Cardiac septum (tissue), 1 donor: ENCODE measurements around the gene KCNJ3. TPM values are rescaled to one million over a fixed set of nuclear protein-coding genes. Genes with fewer than 3 reads are reported as not detected.

Experiments
- DNase-seq: peaks from one replicate; pipeline ENCODE4 v3.0.0-alpha.2; 2020; ENCODE audit warnings: low spot score
- intact Hi-C: fragments of 100-400 bp; cut with DNase I; formaldehyde crosslinking; loops from one replicate; pipeline ENCODE4 v1.14.0; 2022
- long read RNA-seq: library from polyadenylated mRNA; unstranded; transcript quantifications from one replicate; pipeline ENCODE4 v2.0.0, GENCODE V29; 2021
- total RNA-seq: library from RNA; stranded (reverse); fragmentation: NEBNext Ultra II Directional; extraction: Animal tissue kit (Norgen Biotek cat#: 25700); gene quantifications from one replicate; pipeline ENCODE4 v1.2.1, GENCODE V29; 2021
- donor health status: DM: no; HTN: no; CAD: no.

KCNJ3 gene, protein sequence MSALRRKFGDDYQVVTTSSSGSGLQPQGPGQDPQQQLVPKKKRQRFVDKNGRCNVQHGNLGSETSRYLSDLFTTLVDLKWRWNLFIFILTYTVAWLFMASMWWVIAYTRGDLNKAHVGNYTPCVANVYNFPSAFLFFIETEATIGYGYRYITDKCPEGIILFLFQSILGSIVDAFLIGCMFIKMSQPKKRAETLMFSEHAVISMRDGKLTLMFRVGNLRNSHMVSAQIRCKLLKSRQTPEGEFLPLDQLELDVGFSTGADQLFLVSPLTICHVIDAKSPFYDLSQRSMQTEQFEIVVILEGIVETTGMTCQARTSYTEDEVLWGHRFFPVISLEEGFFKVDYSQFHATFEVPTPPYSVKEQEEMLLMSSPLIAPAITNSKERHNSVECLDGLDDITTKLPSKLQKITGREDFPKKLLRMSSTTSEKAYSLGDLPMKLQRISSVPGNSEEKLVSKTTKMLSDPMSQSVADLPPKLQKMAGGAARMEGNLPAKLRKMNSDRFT
- 3.4 TPM for total RNA-seq
- long read RNA-seq, full-length matches to known transcripts = 1 of 2 reads
- long read RNA-seq, partial matches to known transcripts = 0 of 2 reads
- long read RNA-seq, other reads (novel, unspliced or antisense) = 1 of 2 reads

DNA sequence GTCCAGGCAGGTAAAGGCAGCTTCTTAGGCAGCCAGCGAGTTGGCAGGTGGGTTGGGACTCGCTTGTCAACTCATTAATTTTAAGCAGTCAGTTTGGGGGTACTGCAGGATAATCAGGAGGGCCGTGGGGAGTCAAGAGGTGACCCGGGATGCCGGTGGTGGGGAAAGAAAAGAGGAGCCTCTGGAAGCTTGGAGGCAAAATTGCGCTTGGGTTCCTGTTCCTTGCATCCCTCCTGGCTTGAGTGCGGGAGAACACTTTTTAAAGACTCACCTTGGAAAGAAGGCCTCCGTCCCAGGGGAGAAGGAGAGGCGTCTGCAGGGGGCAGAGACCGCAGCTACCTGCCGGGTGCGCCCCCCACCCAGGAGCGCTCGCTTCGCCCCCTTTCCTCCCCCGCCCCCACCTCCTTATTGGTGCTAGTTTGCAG is at the start of gene KCNJ3:
TSS of gene KCNJ3 (plus strand) at position 400 of the 425 bp plus-strand sequence. CDS start 81 bp downstream, outside the sequence.
- intact Hi-C loops = no loop called here
- DNase-seq = no peak

DNA sequence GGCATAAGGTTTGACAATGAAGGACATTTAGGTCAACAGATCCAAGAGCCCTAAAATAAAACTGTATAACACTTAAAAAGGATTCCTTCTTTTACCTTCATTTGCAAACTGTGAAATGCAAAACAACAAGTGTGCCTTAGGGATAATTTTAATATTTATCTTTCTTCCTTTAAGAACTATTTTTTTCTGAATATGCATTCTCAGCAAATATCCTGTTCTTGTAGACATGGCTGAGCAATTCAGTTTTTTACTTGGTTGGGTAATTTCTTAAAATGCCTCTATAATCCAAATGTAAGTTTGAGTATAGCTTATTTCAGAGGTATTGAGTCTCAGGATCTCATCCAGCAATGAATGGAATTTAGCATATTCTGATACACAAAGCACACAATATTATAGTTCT is 43.0 kb upstream of the KCNJ3 start:
- DNase-seq = no peak
- intact Hi-C loops = no loop called here

DNA sequence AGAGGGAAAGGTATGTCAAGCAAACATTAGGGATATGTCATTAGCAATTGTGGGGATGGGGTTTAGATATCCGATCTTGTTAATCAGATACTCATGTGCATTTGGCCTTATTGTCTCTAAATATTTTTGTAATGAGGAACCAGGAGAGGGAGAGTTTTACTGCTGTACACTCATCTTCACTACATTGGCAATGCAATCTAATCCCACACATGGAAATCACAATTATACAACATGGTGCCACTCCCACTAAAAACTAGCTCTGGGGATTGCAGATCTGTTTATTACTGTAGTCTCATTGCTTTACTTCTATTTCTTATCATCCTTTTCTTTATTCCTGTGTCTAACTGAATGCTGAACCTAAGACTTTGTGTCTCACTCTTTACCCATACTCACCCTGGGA is 39.6 kb upstream of the KCNJ3 start:
- intact Hi-C loops = no loop called here
- DNase-seq = no peak

DNA sequence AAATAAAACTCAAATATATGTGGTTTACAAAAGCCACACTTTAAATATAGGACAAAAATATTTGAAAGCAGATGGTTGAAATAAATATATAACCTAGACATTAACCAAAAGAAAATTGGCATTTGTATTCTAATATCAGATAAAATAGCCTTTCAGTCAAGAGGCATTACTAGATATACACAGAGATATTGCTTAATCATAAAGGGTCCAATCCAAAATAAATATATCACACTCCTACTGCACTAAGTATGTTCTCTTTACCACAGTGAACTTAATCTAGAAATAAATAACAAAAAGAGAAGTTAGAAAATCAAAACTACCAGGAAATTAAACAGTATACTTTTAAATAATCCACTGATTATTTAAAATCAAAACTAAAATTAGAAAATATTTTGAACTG is 34.2 kb upstream of the KCNJ3 start:
- intact Hi-C loops = no loop called here
- DNase-seq = no peak

DNA sequence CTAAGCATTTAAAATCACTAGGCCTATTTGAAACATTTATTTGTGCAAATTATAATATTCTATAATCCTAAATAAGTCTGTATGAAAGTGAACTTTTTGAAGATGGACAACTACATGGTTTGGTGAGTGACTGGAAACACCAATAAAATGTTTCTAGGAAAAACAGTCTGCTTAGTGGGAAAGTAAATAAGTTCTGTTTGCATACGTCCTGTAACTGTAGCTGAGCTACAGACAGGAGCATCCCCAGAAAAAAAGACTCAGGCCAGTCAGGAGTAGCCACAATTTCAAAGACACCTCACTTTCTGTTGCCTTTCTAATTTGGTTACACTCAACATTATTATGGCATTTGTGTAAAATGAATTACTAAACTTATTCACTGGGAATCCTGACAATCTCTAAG is 28.4 kb upstream of the KCNJ3 start:
- intact Hi-C loops = no loop called here
- DNase-seq = no peak

DNA sequence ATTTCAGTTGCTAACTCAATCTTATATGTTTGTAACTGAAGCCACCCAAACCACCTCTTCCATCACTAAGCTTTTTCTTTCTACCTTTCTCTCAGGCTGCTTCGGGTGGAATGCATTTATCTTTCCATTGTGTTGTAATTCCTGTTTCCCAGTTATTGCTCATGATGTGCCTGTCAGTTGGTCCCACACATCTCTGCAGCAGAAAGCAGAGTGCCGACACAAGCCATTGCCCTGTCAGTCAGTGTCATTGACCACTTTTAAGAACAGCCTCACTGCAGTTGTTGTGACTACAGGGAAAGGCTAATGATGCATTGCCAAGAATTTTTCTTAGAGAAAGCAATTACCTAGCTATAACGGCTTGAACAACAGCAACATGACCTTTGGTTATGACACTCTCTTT is 24.8 kb upstream of the KCNJ3 start:
- intact Hi-C loops = no loop called here
- no peak for DNase-seq

DNA sequence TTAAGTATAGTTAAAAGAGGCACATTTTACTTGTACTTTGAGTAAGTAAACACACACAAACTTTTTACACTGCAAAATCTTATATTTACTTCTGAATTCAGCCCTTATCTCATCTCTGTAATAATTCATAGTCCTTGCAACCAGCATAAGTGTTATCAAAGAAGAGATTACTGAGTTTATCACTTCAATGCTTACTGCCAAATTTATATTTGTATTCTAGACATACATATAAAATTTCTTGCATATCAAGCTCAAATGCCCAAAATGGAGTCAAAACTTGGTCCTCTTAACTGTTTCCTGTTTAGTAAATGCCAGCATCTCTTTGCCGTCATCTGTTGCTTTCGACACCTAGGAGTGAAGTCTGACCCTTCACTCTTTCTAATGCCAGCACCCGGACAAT is 21.1 kb upstream of the KCNJ3 start:
- intact Hi-C loops = no loop called here
- DNase-seq = no peak

DNA sequence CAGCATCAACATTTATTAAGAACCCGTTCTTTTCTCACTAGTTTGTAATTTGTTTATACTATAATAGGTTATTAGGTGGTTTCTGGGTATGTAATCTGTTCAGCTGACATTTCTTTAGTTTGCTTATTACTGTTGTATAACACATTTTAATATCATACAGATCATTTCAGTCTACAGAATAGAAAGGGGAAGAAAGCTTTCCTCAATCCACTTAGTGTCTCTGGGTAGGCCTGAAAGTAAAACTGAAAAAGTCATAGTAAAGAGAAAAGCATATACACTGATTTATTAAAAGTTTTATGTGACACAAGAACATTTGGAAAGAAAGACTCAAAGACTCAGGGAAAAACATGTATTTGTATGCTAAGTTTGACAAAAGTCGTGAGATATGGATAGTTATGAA is 16.8 kb upstream of the KCNJ3 start:
- DNase-seq = no peak
- intact Hi-C loops = no loop called here

DNA sequence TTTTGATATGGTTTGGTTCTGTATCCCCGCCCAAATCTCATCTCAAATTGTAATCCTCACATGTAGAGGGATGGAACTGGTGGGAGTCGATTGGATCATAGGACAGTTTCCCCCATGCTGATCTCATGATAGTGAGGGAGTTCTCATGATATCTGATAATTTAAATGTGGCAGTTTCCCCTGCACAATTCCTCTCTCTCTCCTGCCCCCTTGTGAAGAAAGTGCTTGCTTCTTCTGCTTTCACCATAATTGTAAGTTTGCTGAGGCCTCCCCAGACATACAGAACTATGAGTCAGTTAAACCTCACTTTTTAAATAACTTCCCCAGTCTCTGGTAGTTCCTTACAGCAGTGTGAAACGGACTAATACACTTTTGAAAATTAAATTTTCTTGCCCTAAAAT is 12.3 kb upstream of the KCNJ3 start:
- no peak for DNase-seq
- intact Hi-C loops = no loop called here

DNA sequence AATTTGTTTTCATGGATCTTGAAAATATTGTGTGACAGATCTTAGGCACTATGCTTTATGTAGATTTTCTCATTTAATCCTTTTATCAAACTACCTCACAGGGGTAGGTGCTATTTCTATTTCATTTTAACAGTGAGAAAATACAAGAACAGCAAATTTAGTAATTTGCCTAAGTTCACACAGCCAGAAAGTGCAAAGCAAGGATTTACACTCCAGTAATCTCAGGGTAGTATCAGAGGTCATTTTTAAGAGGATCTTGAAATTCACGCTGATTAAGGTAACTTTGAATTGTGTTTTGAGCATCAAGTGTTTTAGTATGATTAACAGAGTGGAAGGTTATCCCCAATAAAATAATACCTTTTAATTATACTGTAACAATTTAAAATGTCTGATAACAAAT is 10.1 kb upstream of the KCNJ3 start:
- no peak for DNase-seq
- intact Hi-C loops = no loop called here

DNA sequence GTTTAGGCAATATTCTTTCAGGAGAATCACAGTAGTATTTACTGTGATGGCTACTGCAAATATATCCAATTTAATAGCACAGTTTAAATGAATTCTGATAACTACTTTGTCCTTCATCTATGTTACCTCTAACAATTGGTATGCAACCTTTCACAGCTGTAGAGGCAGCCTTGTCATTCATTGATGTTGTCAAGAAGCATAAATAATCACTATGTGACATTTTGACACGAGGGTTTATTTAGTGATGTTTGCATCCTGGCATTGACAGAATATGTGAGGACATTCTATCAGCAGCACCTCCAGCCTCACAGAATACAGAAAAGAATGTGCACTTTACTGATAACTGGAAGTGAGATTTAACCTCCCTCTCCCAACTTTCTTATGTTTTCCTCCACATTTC is 9.3 kb upstream of the KCNJ3 start:
- intact Hi-C loops = no loop called here
- DNase-seq = no peak

DNA sequence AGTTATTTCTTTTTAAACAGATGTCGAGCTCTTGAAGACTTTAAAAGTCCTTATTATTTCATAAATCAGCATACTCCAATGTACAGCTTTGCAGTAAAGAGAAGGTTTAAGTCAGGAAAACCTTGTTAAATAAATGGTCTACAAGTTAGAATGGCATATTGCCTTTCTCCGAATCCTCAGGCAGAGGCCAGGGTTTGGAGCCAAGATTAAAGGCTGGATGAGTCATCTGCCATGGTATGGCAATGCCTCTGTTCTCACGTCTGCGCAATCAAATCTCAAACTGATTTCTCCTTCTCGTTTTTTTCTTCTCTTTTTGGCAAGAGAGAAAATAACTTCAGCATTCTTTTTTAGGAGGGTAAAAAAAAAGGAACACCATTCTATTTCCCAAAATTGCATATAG is 5.6 kb upstream of the KCNJ3 start:
- intact Hi-C loops = no loop called here
- DNase-seq = no peak

DNA sequence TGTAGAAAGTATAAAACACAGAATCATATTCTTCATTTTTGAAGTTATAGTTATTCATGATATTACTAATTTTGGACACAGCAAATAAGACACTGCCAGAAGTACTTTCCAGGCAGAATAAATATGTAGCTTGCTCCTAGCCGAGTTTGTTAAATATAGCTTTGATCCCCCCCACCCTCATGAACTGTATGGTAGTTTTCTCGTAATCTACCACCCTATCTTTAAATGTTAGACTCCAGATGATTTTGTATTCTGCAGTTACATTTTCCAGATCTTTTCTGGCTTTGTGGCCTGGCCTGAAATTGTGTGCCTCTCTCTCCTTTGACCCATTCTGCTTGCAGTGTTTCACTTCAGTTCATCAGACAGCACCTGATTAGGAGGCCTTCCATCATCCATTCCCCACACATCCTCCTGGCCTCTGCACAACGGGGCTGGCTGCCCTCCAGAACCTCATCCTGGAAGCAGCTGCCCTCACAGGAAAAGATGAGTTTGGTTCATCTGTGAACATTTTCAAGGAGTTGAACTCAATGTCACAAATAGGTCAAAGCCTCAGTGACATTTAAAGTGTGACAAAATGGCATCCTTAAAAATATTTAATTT is 4.7 kb upstream of the KCNJ3 start:
- intact Hi-C loops = no loop called here

DNA sequence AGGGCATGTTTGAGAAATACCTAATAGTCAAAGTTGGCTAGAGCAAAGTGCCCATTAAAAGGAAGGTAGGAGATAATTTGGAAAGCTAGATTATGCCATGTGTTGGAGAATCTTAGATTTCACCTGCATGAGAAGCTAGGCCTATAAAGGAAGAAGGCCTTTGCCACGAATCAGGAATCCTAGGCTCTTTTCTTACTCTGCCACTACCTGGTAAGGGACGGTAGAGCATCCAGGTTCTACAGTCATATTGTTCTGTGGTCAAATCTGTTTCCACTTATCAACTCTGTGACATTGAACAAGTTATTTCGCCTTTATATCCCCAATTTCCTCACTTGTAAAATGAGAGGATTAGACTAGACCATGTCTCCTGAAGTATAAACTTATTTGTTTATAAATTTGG is 3.6 kb upstream of the KCNJ3 start:
- no peak for DNase-seq
- intact Hi-C loops = no loop called here

More for the DNA sequence above, 4.7 kb upstream of the KCNJ3 start:
- DNase-seq = no peak

DNA sequence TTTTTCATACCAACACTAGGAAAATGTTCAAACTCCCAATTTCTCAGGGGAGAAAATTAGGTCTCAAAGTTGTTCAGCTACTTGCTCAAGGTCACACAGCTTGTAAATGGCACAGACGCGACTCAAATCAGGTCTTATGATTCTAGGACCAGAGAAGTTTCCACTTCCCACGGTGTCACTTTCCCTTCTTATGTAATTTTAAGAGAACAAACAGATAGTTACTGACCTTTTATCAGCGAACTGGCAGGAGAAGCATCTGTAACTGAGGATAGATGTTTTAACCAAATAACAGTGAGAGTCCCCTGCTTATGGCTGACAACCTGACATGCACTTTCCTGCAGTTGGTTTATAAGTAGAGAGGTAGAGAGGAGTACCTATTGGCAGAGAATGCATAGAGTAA is 2.1 kb upstream of the KCNJ3 start:
- no peak for DNase-seq
- intact Hi-C loops = no loop called here

DNA sequence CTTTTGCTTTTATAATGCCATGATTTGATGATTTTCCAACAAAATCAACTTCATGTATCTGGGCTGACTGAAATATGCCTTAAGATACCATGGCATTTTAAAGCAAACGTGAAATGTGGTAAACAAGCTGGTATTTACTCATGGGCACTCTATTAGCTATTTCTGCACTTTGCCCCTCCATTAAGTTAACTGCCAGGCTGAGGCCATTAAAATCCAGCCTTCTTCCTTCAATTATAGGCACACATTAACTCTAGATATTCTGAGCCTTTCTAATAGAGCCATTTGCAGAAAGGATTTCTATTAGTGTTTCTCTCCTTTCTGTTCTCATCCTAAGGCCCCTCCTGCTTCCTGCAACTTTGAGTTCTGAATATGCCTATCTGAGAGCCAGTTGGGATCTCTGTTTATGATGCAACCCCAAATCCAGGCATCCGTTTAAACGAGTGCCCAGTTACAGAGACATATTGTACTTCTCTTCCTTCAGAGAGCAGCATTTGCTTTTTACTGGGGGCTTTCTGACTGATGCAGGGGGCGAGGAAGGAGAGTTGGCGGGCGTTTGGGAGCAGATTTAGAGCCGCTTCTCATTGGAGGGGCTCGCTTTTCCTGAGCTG is 1.6 kb upstream of the KCNJ3 start:
- DNase-seq = no peak

DNA sequence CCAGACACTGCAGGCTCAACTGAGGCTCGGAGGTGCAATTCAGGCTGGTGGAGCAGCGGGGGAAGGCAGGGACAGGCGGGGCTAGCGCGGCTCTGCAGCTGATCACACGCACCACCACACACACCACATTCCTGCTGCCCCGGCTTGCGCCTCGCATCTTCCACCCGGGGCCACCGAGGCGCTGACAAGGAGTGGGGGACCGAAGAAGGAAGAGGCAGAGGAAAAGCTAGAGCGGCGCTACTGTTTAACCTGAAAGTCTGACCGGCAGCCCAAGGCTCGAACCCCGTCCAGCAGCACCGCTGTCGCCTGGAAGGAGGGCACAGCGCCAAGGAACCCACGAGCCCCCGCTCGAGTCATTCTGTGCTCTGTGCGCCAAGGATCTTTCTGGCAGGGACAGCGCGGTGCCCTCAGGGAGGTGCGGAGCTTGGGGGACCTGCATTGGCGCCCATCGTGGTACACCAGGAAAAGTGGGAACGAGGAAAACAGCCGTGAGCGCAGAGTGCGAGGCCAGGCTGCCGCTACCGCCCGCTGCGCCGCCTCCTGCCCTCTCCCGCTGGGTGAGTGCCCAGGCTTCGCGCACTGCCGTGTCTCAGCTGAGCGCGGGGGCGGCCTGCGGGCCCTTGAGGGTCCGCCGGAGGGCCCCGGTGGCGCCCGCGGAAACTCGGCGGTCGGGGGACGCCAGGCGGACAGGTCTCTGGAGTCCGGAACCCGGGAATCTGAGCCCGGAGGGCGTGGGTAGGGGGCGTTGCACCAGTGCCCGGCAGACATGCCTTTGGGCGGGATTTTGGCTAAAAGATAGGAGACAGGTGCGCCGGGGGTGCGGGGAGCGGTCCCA is 860 bp upstream of the KCNJ3 start:
- DNase-seq = peak; percentile 70

More for the DNA sequence above, 1.6 kb upstream of the KCNJ3 start:
- intact Hi-C loops = no loop called here

DNA sequence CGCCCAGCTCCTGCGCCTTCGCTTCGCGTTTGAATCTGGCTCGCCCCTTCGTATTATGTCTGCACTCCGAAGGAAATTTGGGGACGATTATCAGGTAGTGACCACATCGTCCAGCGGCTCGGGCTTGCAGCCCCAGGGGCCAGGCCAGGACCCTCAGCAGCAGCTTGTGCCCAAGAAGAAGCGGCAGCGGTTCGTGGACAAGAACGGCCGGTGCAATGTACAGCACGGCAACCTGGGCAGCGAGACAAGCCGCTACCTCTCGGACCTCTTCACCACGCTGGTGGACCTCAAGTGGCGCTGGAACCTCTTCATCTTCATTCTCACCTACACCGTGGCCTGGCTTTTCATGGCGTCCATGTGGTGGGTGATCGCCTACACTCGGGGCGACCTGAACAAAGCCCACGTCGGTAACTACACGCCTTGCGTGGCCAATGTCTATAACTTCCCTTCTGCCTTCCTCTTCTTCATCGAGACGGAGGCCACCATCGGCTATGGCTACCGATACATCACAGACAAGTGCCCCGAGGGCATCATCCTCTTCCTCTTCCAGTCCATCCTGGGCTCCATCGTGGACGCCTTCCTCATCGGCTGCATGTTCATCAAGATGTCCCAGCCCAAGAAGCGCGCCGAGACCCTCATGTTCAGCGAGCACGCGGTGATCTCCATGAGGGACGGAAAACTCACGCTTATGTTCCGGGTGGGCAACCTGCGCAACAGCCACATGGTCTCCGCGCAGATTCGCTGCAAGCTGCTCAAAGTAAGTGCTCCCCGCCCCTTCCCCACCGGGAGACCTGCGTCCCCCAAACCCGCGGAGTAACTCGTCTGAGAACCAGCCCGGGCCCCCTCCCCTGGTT is 453 bp downstream of the KCNJ3 start:
- intact Hi-C loops = no loop called here
- DNase-seq = no peak

More for the DNA sequence above, 860 bp upstream of the KCNJ3 start:
- intact Hi-C loops = no loop called here

DNA sequence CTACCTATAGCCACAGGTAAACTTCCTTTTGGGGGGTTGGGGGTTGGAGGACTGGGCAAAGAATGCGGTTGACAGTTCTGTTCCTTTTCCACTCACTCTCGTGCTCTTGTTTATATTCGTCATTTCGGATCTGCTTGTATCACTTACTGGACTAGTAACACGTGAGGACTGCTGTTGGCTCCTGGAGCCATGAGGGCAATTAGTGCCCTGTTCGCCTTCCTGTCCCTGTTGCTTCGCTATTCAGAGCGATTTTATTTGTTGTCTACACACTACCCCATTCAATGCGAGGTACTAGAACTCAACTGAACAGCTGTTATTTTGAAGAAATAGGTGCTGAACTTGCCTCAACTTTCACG is 1.1 kb downstream of the KCNJ3 start:
- DNase-seq = no peak
- intact Hi-C loops = no loop called here
